Liver (tissue), 9 donors: ENCODE measurements around the gene STXBP1. TPM values are rescaled to one million over a fixed set of nuclear protein-coding genes. Genes with fewer than 3 reads are reported as not detected.

Source experiments
- DNase-seq: peaks from one replicate; pipeline ENCODE4 v3.0.0-alpha.2; 2017; ENCODE audit warnings: low spot score
- H3K27ac ChIP-seq, 2 donors: one replicate each; pipeline ENCODE4 v1.7.0; 2013; ENCODE audit warnings: inconsistent platforms in 2 of 2, low read length in 2 of 2, control low read depth in 1 of 2, low read depth in 1 of 2, mild to moderate bottlenecking in 1 of 2
- H3K27me3 ChIP-seq, 4 donors: one replicate each; pipeline versions ENCODE4 v1.6.1 to v1.7.0; 2013; ENCODE audit warnings: low read length in 3 of 4, inconsistent platforms in 1 of 4, mild to moderate bottlenecking in 1 of 4, moderate library complexity in 1 of 4; ENCODE audit not compliant: control insufficient read depth in 4 of 4, insufficient read depth in 4 of 4
- H3K36me3 ChIP-seq, 4 donors: one replicate each; pipeline versions ENCODE4 v1.6.1 to v1.7.0; 2013; ENCODE audit warnings: low read length in 3 of 4, mild to moderate bottlenecking in 3 of 4, low read depth in 1 of 4, moderate library complexity in 1 of 4; ENCODE audit not compliant: control insufficient read depth in 4 of 4, insufficient read depth in 3 of 4
- H3K4me1 ChIP-seq, 4 donors: one replicate each; pipeline versions ENCODE4 v1.6.1 to v1.7.0; 2013; ENCODE audit warnings: low read length in 3 of 4, mild to moderate bottlenecking in 3 of 4, moderate library complexity in 1 of 4; ENCODE audit not compliant: control insufficient read depth in 4 of 4, insufficient read depth in 4 of 4
- H3K4me3 ChIP-seq, 3 donors: one replicate each; pipeline versions ENCODE4 v1.6.1 to v1.7.0; 2013; ENCODE audit warnings: low read length in 3 of 3, control low read depth in 1 of 3, low read depth in 1 of 3, mild to moderate bottlenecking in 1 of 3
- H3K9ac ChIP-seq, 2 donors: one replicate each; pipeline ENCODE4 v1.7.0; 2013; ENCODE audit warnings: low read length in 2 of 2, mild to moderate bottlenecking in 2 of 2, moderate library complexity in 2 of 2, control low read depth in 1 of 2, low read depth in 1 of 2
- H3K9me3 ChIP-seq, 4 donors: one replicate each; pipeline versions ENCODE4 v1.6.1 to v1.7.0; 2013; ENCODE audit warnings: low read length in 3 of 4; ENCODE audit not compliant: control insufficient read depth in 4 of 4
- FOXA1 ChIP-seq: IDR thresholded peaks from 2 replicates; pipeline ENCODE4 v1.6.1; 2016; ENCODE audit warnings: antibody characterized with exemption
- FOXA2 ChIP-seq: IDR thresholded peaks from 2 replicates; pipeline ENCODE4 v1.6.1; 2016; ENCODE audit warnings: antibody characterized with exemption
- GABPA ChIP-seq, 2 donors: IDR thresholded peaks in 1 of 2; conservative IDR thresholded peaks in 1 of 2; 2 replicates each; pipeline ENCODE4 v1.6.1; 2016; ENCODE audit warnings: antibody characterized with exemption in 2 of 2, mild to moderate bottlenecking in 1 of 2, moderate library complexity in 1 of 2
- HNF4A ChIP-seq, 2 donors: conservative IDR thresholded peaks; 2 replicates each; pipeline ENCODE4 v1.6.1; 2016; ENCODE audit warnings: antibody characterized with exemption in 2 of 2, mild to moderate bottlenecking in 2 of 2
- HNF4G ChIP-seq: IDR thresholded peaks from 2 replicates; pipeline ENCODE4 v1.6.1; 2016; ENCODE audit warnings: antibody characterized with exemption
- MAX ChIP-seq: IDR thresholded peaks from 2 replicates; pipeline ENCODE4 v1.6.1; 2016; ENCODE audit warnings: antibody characterized with exemption
- NR2F2 ChIP-seq: IDR thresholded peaks from 2 replicates; pipeline ENCODE4 v1.6.1; 2016; ENCODE audit warnings: antibody characterized with exemption
- RAD21 ChIP-seq, 2 donors: IDR thresholded peaks; 2 replicates each; pipeline ENCODE4 v1.6.1; 2016; ENCODE audit warnings: antibody characterized with exemption in 2 of 2, mild to moderate bottlenecking in 2 of 2
- REST ChIP-seq: IDR thresholded peaks from 2 replicates; pipeline ENCODE4 v1.6.1; 2016; ENCODE audit warnings: antibody characterized with exemption, mild to moderate bottlenecking
- RXRA ChIP-seq, 2 donors: IDR thresholded peaks; 2 replicates each; pipeline ENCODE4 v1.6.1; 2017 to 2018; ENCODE audit warnings: antibody characterized with exemption in 2 of 2, mild to moderate bottlenecking in 1 of 2
- SP1 ChIP-seq: IDR thresholded peaks from 2 replicates; pipeline ENCODE4 v1.6.1; 2018; ENCODE audit warnings: antibody characterized with exemption, mild to moderate bottlenecking
- YY1 ChIP-seq: IDR thresholded peaks from 2 replicates; pipeline ENCODE4 v1.6.1; 2016; ENCODE audit warnings: antibody characterized with exemption, mild to moderate bottlenecking
- ZBTB33 ChIP-seq: IDR thresholded peaks from 2 replicates; pipeline ENCODE4 v1.6.1; 2016; ENCODE audit warnings: antibody characterized with exemption
- WGBS: extraction: QIAGEN DNeasy Blood & Tissue Kit; methylation state at CpG from one replicate; pipeline ENCODE4 v1.1.7; 2013; 5-methylcytosine and 5-hydroxymethylcytosine counted together
- polyA plus RNA-seq, 2 donors: library from polyadenylated mRNA; stranded (reverse) in 1 of 2; unstranded in 1 of 2; fragments of 200-250 nt in 1 of 2; fragments of >200 nt in 1 of 2; fragmentation: Nextera tagmentation in 1 of 2; extraction: Ambion mirVana in 1 of 2; gene quantifications; one replicate each; pipeline versions ENCODE4 v1.2.1 to v1.2.3, GENCODE V29; 2013 to 2015
- total RNA-seq, 2 donors: library from RNA; depleted of rRNA; stranded (reverse); fragments of >200 nt; gene quantifications; one replicate each; pipeline ENCODE4 v1.2.3, GENCODE V29; 2014
- donor health status: healthy.
- donor health status: healthy.
- donor health status: healthy.
- donor health status: healthy.
- donor health status: healthy.

The STXBP1 gene
- total and polyA plus RNA-seq, 4 donors: 1.7 to 4.6 (median 2.3) TPM

GRCh38 chr9:127694890-127695720 is 83.0 kb downstream of the STXBP1 start:
- Histone ChIP-seq H3K4me3 (no peak overlapping the region), H3K27me3 (no peaks in the 10 kb centered on the region), H3K36me3 (peaks cover 0 to 5% (median 0%) of the 10 kb centered on the region in 4 donors), H3K4me1 (peaks cover 2 to 6% (median 3%) of the 10 kb centered on the region in 4 donors), H3K27ac (no peak overlapping the region), H3K9me3 (no peaks in the 10 kb centered on the region), H3K9ac (no peak overlapping the region)
- no peak for DNase-seq
- TF ChIP-seq YY1: no peak
- 80% methylated on average over 9 of the region's 9 CpGs for WGBS

- H3K27me3 ChIP-seq: no peaks in the 10 kb centered on the region
- no peaks in the 10 kb centered on the region for H3K9me3 ChIP-seq
- no peak overlapping the region for H3K27ac ChIP-seq
- TF ChIP-seq ZBTB33 (no peak), REST (no peak), YY1 (no peak), GABPA (IDR thresholded peaks at IDR 0.05 in 1 of 2, conservative IDR thresholded peaks at IDR 0.05 in 1 of 2) (no peak), RXRA (IDR thresholded peaks at IDR 0.05) (no peak), HNF4A (conservative IDR thresholded peaks at IDR 0.05) (no peak), FOXA1 (no peak), FOXA2 (no peak)
- no peaks in the 10 kb centered on the region for H3K36me3 ChIP-seq
- H3K4me3 ChIP-seq: no peak overlapping the region
- WGBS: 76% methylated on average over 5 of the region's 5 CpGs
- no peak for DNase-seq
- H3K4me1 ChIP-seq: peaks cover 2 to 6% (median 3%) of the 10 kb centered on the region in 4 donors
- H3K9ac ChIP-seq: no peak overlapping the region
Measured at GRCh38 chr9:127697575-127697974, 85.5 kb downstream of the STXBP1 start.

GRCh38 chr9:127698386-127698785 is 86.3 kb downstream of the STXBP1 start:
- peaks cover 2 to 6% (median 3%) of the 10 kb centered on the region in 4 donors for H3K4me1 ChIP-seq
- no peak overlapping the region for H3K4me3 ChIP-seq
- 93% methylated on average over 5 of the region's 5 CpGs for WGBS
- no peaks in the 10 kb centered on the region for H3K27me3 ChIP-seq
- H3K36me3 ChIP-seq: no peaks in the 10 kb centered on the region
- no peak overlapping the region for H3K9ac ChIP-seq
- no peak for DNase-seq
- TF ChIP-seq HNF4G (no peak), SP1 (no peak), FOXA1 (no peak), RAD21 (IDR thresholded peaks at IDR 0.05) (no peak), REST (no peak), RXRA (IDR thresholded peaks at IDR 0.05) (no peak), MAX (no peak), GABPA (IDR thresholded peaks at IDR 0.05 in 1 of 2, conservative IDR thresholded peaks at IDR 0.05 in 1 of 2) (no peak), FOXA2 (no peak), NR2F2 (no peak)
- H3K9me3 ChIP-seq: no peaks in the 10 kb centered on the region
- no peak overlapping the region for H3K27ac ChIP-seq
